Memory B cell (primary cell): ENCODE data around the gene SLC25A21.

ENCODE experiments used
- ATAC-seq: fragments of 150-1000 bp; cut with Tn5 transposase; 2 replicates; pipeline ENCODE4 v1.10.0; 2021; ENCODE audit warnings: low read depth, mild to moderate bottlenecking, moderate library complexity
- DNase-seq, 2 donors: peaks; one replicate each; pipeline ENCODE4 v3.0.0; 2022; ENCODE audit warnings: low spot score in 2 of 2
- H3K27ac Mint-ChIP-seq: one replicate; pipeline ENCODE4 v1.8.0; 2022; ENCODE audit warnings: mild to moderate bottlenecking, moderate library complexity, mixed read lengths
- H3K27me3 Mint-ChIP-seq: one replicate; pipeline ENCODE4 v1.8.0; 2022; ENCODE audit warnings: mixed read lengths
- H3K36me3 Mint-ChIP-seq: one replicate; pipeline ENCODE4 v1.8.0; 2022; ENCODE audit warnings: mild to moderate bottlenecking, mixed read lengths
- H3K4me1 Mint-ChIP-seq: one replicate; pipeline ENCODE4 v1.8.0; 2022; ENCODE audit warnings: mixed read lengths
- H3K4me3 Mint-ChIP-seq: one replicate; pipeline ENCODE4 v1.8.0; 2022; ENCODE audit warnings: mild to moderate bottlenecking, moderate library complexity, mixed read lengths
- H3K9me3 Mint-ChIP-seq: one replicate; pipeline ENCODE4 v1.8.0; 2022; ENCODE audit warnings: mixed read lengths

The SLC25A21 gene

GRCh38 chr14:36944307-36945010, 227.9 kb downstream of the SLC25A21 start:
- ATAC-seq (no peak), DNase-seq (no peak)
- Mint-ChIP-seq H3K27me3 (no peaks in the 10 kb centered on the region), H3K9me3 (no peaks in the 10 kb centered on the region), H3K36me3 (no peaks in the 10 kb centered on the region), H3K4me1 (no peaks in the 10 kb centered on the region), H3K27ac (no peak overlapping the region), H3K4me3 (no peak overlapping the region)

- Mint-ChIP-seq H3K36me3 (no peaks in the 10 kb centered on the region), H3K4me1 (no peaks in the 10 kb centered on the region), H3K9me3 (no peaks in the 10 kb centered on the region), H3K27me3 (no peaks in the 10 kb centered on the region), H3K27ac (no peak overlapping the region), H3K4me3 (no peak overlapping the region)
- ATAC-seq, result no peak
- no peak for DNase-seq
These were observed 229.7 kb downstream of the SLC25A21 start for GRCh38 chr14:36942522-36943245.

GRCh38 chr14:36941783-36942521, 230.5 kb downstream of the SLC25A21 start:
- Mint-ChIP-seq H3K4me1 (no peaks in the 10 kb centered on the region), H3K36me3 (no peaks in the 10 kb centered on the region)
- peak; percentile 58 for ATAC-seq

GRCh38 chr14:36940476-36940875, 231.9 kb downstream of the SLC25A21 start:
- no peak for ATAC-seq
- Mint-ChIP-seq H3K9me3 (peaks cover 2% of the 10 kb centered on the region), H3K4me3 (no peak overlapping the region), H3K27ac (no peak overlapping the region), H3K4me1 (no peaks in the 10 kb centered on the region), H3K36me3 (no peaks in the 10 kb centered on the region), H3K27me3 (no peaks in the 10 kb centered on the region)
- DNase-seq, result no peak

More at GRCh38 chr14:36941783-36942521, 230.5 kb downstream of the SLC25A21 start:
- H3K27ac Mint-ChIP-seq, result no peak overlapping the region
- H3K27me3 Mint-ChIP-seq, result no peaks in the 10 kb centered on the region
- no peak overlapping the region for H3K4me3 Mint-ChIP-seq
- H3K9me3 Mint-ChIP-seq, result peaks cover 2% of the 10 kb centered on the region
- DNase-seq, result peak; percentile 3 to 12

GRCh38 chr14:36939265-36939664, 233.1 kb downstream of the SLC25A21 start:
- no peak overlapping the region for H3K4me3 Mint-ChIP-seq
- no peaks in the 10 kb centered on the region for H3K4me1 Mint-ChIP-seq
- H3K27ac Mint-ChIP-seq, result no peak overlapping the region
- ATAC-seq, result no peak
- no peak for DNase-seq
- no peaks in the 10 kb centered on the region for H3K27me3 Mint-ChIP-seq
- H3K36me3 Mint-ChIP-seq, result no peaks in the 10 kb centered on the region
- peaks cover 2% of the 10 kb centered on the region for H3K9me3 Mint-ChIP-seq

GRCh38 chr14:36938678-36939077, 233.7 kb downstream of the SLC25A21 start:
- DNase-seq (no peak), ATAC-seq (no peak)
- Mint-ChIP-seq H3K27ac (no peak overlapping the region), H3K9me3 (peaks cover 2% of the 10 kb centered on the region), H3K27me3 (no peaks in the 10 kb centered on the region), H3K4me3 (no peak overlapping the region), H3K36me3 (no peaks in the 10 kb centered on the region), H3K4me1 (no peaks in the 10 kb centered on the region)

GRCh38 chr14:36935976-36936678, 236.3 kb downstream of the SLC25A21 start:
- DNase-seq (no peak), ATAC-seq (no peak)
- Mint-ChIP-seq H3K27ac (no peak overlapping the region), H3K36me3 (no peaks in the 10 kb centered on the region), H3K9me3 (peaks cover 6% of the 10 kb centered on the region), H3K4me1 (no peaks in the 10 kb centered on the region), H3K27me3 (no peaks in the 10 kb centered on the region), H3K4me3 (no peak overlapping the region)

- DNase-seq (no peak), ATAC-seq (no peak)
- Mint-ChIP-seq H3K4me1 (no peaks in the 10 kb centered on the region), H3K27ac (no peak overlapping the region), H3K36me3 (no peaks in the 10 kb centered on the region), H3K27me3 (no peaks in the 10 kb centered on the region), H3K4me3 (no peak overlapping the region), H3K9me3 (peaks cover 6% of the 10 kb centered on the region)
These were observed 238.1 kb downstream of the SLC25A21 start for GRCh38 chr14:36934304-36934703.

GRCh38 chr14:36931791-36932190, 240.6 kb downstream of the SLC25A21 start:
- no peak overlapping the region for H3K4me3 Mint-ChIP-seq
- H3K4me1 Mint-ChIP-seq, result no peaks in the 10 kb centered on the region
- H3K9me3 Mint-ChIP-seq, result peaks cover 4% of the 10 kb centered on the region
- H3K27ac Mint-ChIP-seq, result no peak overlapping the region
- H3K27me3 Mint-ChIP-seq, result no peaks in the 10 kb centered on the region
- no peak for DNase-seq
- no peaks in the 10 kb centered on the region for H3K36me3 Mint-ChIP-seq
- ATAC-seq, result no peak

GRCh38 chr14:36928432-36928831, 244.0 kb downstream of the SLC25A21 start:
- H3K4me3 Mint-ChIP-seq, result no peak overlapping the region
- H3K27ac Mint-ChIP-seq, result no peak overlapping the region
- no peaks in the 10 kb centered on the region for H3K36me3 Mint-ChIP-seq
- DNase-seq (no peak), ATAC-seq (no peak)
- no peaks in the 10 kb centered on the region for H3K4me1 Mint-ChIP-seq
- peaks cover 4% of the 10 kb centered on the region for H3K9me3 Mint-ChIP-seq
- H3K27me3 Mint-ChIP-seq, result no peaks in the 10 kb centered on the region

- ATAC-seq (no peak), DNase-seq (no peak)
- Mint-ChIP-seq H3K27me3 (no peaks in the 10 kb centered on the region), H3K4me1 (no peaks in the 10 kb centered on the region), H3K4me3 (no peak overlapping the region), H3K36me3 (no peaks in the 10 kb centered on the region), H3K27ac (no peak overlapping the region), H3K9me3 (no peaks in the 10 kb centered on the region)
These were observed 247.3 kb downstream of the SLC25A21 start for GRCh38 chr14:36925094-36925493.

- Mint-ChIP-seq H3K4me3 (no peak overlapping the region), H3K27ac (no peak overlapping the region), H3K4me1 (no peaks in the 10 kb centered on the region), H3K27me3 (no peaks in the 10 kb centered on the region), H3K36me3 (no peaks in the 10 kb centered on the region), H3K9me3 (no peaks in the 10 kb centered on the region)
- ATAC-seq (no peak), DNase-seq (no peak)
These were observed 255.7 kb downstream of the SLC25A21 start for GRCh38 chr14:36916668-36917067.

- DNase-seq (no peak), ATAC-seq (no peak)
- no peak overlapping the region for H3K4me3 Mint-ChIP-seq
- no peaks in the 10 kb centered on the region for H3K9me3 Mint-ChIP-seq
- H3K27ac Mint-ChIP-seq, result no peak overlapping the region
- no peaks in the 10 kb centered on the region for H3K36me3 Mint-ChIP-seq
- H3K4me1 Mint-ChIP-seq, result no peaks in the 10 kb centered on the region
- H3K27me3 Mint-ChIP-seq, result no peaks in the 10 kb centered on the region
These were observed 257.3 kb downstream of the SLC25A21 start for GRCh38 chr14:36915081-36915480.

- Mint-ChIP-seq H3K27me3 (no peaks in the 10 kb centered on the region), H3K36me3 (no peaks in the 10 kb centered on the region), H3K9me3 (peaks cover 1% of the 10 kb centered on the region), H3K4me1 (no peaks in the 10 kb centered on the region), H3K4me3 (no peak overlapping the region), H3K27ac (no peak overlapping the region)
- ATAC-seq (no peak), DNase-seq (no peak)
These were observed 261.8 kb downstream of the SLC25A21 start for GRCh38 chr14:36910578-36910977.
